ENCODE measurements around the gene NHSL2.

Gene NHSL2

DNA sequence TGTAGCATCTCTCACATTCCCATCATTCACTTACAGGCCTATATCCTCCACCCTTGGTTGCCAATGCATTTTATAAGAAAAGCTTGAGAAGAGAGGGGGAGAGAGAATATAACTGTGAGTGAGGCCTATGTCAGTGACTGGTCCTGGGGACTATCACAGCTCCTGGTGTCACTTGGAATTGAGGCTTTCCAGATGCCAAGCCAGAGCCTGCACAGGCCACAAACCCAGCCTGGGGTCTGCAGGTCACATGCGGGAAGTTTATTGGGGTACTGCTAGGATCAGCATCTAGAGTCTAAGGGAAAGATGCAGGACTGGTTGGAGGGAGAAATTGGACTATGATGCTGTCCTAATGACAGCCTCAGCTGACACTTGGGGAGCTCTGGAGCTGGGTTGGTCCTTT, 173.5 kb downstream of the NHSL2 start:
- no peak overlapping the region for H3K9ac ChIP-seq (ENCODE audit: low read depth, low read length)
- H3K4me3 ChIP-seq (ENCODE audit: low read depth in 1 of 2, low read length in 2 of 2): no peak overlapping the region
- no peak overlapping the region for H2AFZ ChIP-seq (ENCODE audit: low read depth, low read length)
- DNase-seq: no peak
- H3K27me3 ChIP-seq (ENCODE audit: insufficient read depth, low read length, poor library complexity): no peaks in the 10 kb centered on the region
- H3K79me2 ChIP-seq (ENCODE audit: insufficient read depth, low read length): no peaks in the 10 kb centered on the region
- H3K4me2 ChIP-seq (ENCODE audit: insufficient read depth, low read length): no peak overlapping the region
- no peak overlapping the region for H3K27ac ChIP-seq (ENCODE audit: low read length)
- no peak for ATAC-seq (ENCODE audit: insufficient read depth, low read depth)
- TF ChIP-seq, protein P1, sequence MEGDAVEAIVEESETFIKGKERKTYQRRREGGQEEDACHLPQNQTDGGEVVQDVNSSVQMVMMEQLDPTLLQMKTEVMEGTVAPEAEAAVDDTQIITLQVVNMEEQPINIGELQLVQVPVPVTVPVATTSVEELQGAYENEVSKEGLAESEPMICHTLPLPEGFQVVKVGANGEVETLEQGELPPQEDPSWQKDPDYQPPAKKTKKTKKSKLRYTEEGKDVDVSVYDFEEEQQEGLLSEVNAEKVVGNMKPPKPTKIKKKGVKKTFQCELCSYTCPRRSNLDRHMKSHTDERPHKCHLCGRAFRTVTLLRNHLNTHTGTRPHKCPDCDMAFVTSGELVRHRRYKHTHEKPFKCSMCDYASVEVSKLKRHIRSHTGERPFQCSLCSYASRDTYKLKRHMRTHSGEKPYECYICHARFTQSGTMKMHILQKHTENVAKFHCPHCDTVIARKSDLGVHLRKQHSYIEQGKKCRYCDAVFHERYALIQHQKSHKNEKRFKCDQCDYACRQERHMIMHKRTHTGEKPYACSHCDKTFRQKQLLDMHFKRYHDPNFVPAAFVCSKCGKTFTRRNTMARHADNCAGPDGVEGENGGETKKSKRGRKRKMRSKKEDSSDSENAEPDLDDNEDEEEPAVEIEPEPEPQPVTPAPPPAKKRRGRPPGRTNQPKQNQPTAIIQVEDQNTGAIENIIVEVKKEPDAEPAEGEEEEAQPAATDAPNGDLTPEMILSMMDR (IDR thresholded peaks at IDR 0.05; ENCODE audit: borderline replicate concordance, extremely low read depth, low read length, poor library complexity, severe bottlenecking): no peak
- no peak for TF ChIP-seq EZH2 (IDR thresholded peaks at IDR 0.05; ENCODE audit: borderline replicate concordance, low read depth, low read length, severe bottlenecking)
- H3K9me3 ChIP-seq (ENCODE audit: insufficient read depth, low read length, severe bottlenecking): no peaks in the 10 kb centered on the region
- no peaks in the 10 kb centered on the region for H3K36me3 ChIP-seq (ENCODE audit: insufficient read depth, low read length)
- H3K4me1 ChIP-seq (ENCODE audit: insufficient read depth, low read length): no peaks in the 10 kb centered on the region
- no peaks in the 10 kb centered on the region for H4K20me1 ChIP-seq (ENCODE audit: insufficient read depth, low read length)

DNA sequence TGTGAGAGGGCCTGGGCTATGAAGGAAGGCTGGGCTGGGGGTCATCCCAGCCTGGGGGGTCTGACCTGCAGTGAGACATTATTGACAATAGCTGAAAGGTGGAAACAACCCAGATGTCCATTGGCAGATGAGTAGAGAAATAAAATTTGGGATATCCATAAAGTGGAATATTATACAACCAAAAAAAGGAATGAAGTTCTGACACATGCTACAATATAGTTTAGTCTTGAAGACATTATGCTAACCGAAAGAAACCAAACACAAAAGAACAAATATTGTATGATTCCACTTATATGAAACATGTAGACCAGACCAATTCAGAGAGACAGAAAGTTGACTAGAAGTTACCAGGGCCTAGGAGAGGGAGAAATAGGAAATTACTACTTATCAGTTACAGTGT, 176.3 kb downstream of the NHSL2 start:
- H3K36me3 ChIP-seq (ENCODE audit: insufficient read depth, low read length): no peaks in the 10 kb centered on the region
- no peaks in the 10 kb centered on the region for H3K9me3 ChIP-seq (ENCODE audit: insufficient read depth, low read length, severe bottlenecking)
- TF ChIP-seq, protein P1 (IDR thresholded peaks at IDR 0.05; ENCODE audit: borderline replicate concordance, extremely low read depth, low read length, poor library complexity, severe bottlenecking): no peak
- TF ChIP-seq EZH2 (IDR thresholded peaks at IDR 0.05; ENCODE audit: borderline replicate concordance, low read depth, low read length, severe bottlenecking): no peak
- H3K4me2 ChIP-seq (ENCODE audit: insufficient read depth, low read length): no peak overlapping the region
- no peaks in the 10 kb centered on the region for H3K27me3 ChIP-seq (ENCODE audit: insufficient read depth, low read length, poor library complexity)
- no peak for DNase-seq
- no peaks in the 10 kb centered on the region for H3K4me1 ChIP-seq (ENCODE audit: insufficient read depth, low read length)
- no peak overlapping the region for H3K27ac ChIP-seq (ENCODE audit: low read length)
- no peak overlapping the region for H3K4me3 ChIP-seq (ENCODE audit: low read depth in 1 of 2, low read length in 2 of 2)
- ATAC-seq (ENCODE audit: insufficient read depth, low read depth): no peak
- H3K9ac ChIP-seq (ENCODE audit: low read depth, low read length): no peak overlapping the region
- H3K79me2 ChIP-seq (ENCODE audit: insufficient read depth, low read length): no peaks in the 10 kb centered on the region
- H2AFZ ChIP-seq (ENCODE audit: low read depth, low read length): no peak overlapping the region
- H4K20me1 ChIP-seq (ENCODE audit: insufficient read depth, low read length): no peaks in the 10 kb centered on the region

DNA sequence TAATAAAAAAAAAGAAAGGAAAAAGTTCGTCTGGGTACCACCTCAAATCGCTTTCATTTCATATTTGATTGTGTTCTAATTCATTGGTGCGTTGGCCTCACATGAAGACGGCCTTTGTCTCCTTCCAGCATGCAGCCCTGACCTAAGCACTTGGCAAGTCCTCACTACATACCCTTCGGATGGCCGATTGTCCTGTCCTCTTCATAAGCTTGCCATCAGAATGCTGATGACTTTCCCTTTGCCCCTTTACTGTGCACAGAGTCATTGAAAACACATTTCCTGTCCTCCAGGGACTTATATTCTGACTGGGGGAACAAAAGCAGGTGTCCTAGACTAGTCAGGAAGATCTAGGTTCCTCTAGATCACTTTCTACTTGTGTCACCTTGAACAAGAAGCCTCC, 178.1 kb downstream of the NHSL2 start:
- H3K9me3 ChIP-seq (ENCODE audit: insufficient read depth, low read length, severe bottlenecking): no peaks in the 10 kb centered on the region
- no peak overlapping the region for H3K4me2 ChIP-seq (ENCODE audit: insufficient read depth, low read length)
- H3K4me1 ChIP-seq (ENCODE audit: insufficient read depth, low read length): no peaks in the 10 kb centered on the region
- H3K36me3 ChIP-seq (ENCODE audit: insufficient read depth, low read length): no peaks in the 10 kb centered on the region
- no peak overlapping the region for H2AFZ ChIP-seq (ENCODE audit: low read depth, low read length)
- no peak for DNase-seq
- H3K27ac ChIP-seq (ENCODE audit: low read length): no peak overlapping the region
- H3K79me2 ChIP-seq (ENCODE audit: insufficient read depth, low read length): no peaks in the 10 kb centered on the region
- no peak for ATAC-seq (ENCODE audit: insufficient read depth, low read depth)
- no peaks in the 10 kb centered on the region for H3K27me3 ChIP-seq (ENCODE audit: insufficient read depth, low read length, poor library complexity)
- H3K9ac ChIP-seq (ENCODE audit: low read depth, low read length): no peak overlapping the region
- no peak overlapping the region for H3K4me3 ChIP-seq (ENCODE audit: low read depth in 1 of 2, low read length in 2 of 2)
- no peaks in the 10 kb centered on the region for H4K20me1 ChIP-seq (ENCODE audit: insufficient read depth, low read length)
- TF ChIP-seq, protein P1 (IDR thresholded peaks at IDR 0.05; ENCODE audit: borderline replicate concordance, extremely low read depth, low read length, poor library complexity, severe bottlenecking): no peak
- no peak for TF ChIP-seq EZH2 (IDR thresholded peaks at IDR 0.05; ENCODE audit: borderline replicate concordance, low read depth, low read length, severe bottlenecking)

DNA sequence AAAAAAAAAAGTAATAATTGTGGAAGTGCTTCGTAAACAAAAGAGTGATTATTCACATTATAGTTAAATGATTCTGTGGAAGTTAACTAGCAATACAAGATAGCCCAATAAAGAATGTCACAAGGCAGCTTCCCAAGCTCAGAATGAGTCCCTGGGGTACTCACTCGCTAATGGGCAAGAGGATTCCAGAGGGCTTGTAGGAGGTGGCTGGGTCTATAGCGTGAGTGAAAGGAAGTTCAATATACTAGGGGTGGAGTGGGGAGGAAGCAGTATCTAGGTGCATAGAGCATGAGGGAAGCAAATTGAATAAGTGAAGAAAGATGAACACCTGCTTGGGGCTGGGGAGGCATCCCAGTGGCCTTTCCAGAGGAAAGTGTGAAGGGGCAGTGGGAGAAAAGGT, 178.6 kb downstream of the NHSL2 start:
- ATAC-seq (ENCODE audit: insufficient read depth, low read depth) (no peak), DNase-seq (no peak)
- Histone ChIP-seq H2AFZ (ENCODE audit: low read depth, low read length) (no peak overlapping the region), H3K27me3 (ENCODE audit: insufficient read depth, low read length, poor library complexity) (no peaks in the 10 kb centered on the region), H3K27ac (ENCODE audit: low read length) (no peak overlapping the region), H3K4me2 (ENCODE audit: insufficient read depth, low read length) (no peak overlapping the region), H3K9me3 (ENCODE audit: insufficient read depth, low read length, severe bottlenecking) (no peaks in the 10 kb centered on the region), H3K4me1 (ENCODE audit: insufficient read depth, low read length) (no peaks in the 10 kb centered on the region), H3K4me3 (ENCODE audit: low read depth in 1 of 2, low read length in 2 of 2) (no peak overlapping the region), H3K36me3 (ENCODE audit: insufficient read depth, low read length) (no peaks in the 10 kb centered on the region), H3K9ac (ENCODE audit: low read depth, low read length) (no peak overlapping the region), H4K20me1 (ENCODE audit: insufficient read depth, low read length) (no peaks in the 10 kb centered on the region), H3K79me2 (ENCODE audit: insufficient read depth, low read length) (no peaks in the 10 kb centered on the region)
- no peak for TF ChIP-seq EZH2 (IDR thresholded peaks at IDR 0.05; ENCODE audit: borderline replicate concordance, low read depth, low read length, severe bottlenecking)
- TF ChIP-seq, protein P1 (IDR thresholded peaks at IDR 0.05; ENCODE audit: borderline replicate concordance, extremely low read depth, low read length, poor library complexity, severe bottlenecking): no peak

Data from DND-41 (cell line).